Activated naive CD4-positive, alpha-beta T cell treated with anti-CD3 and anti-CD28 coated beads, Interleukin-2, amount 50 U/mL, for 24 hours (primary cell): ENCODE measurements around the gene TMEM258.

ENCODE experiments used
- H3K27ac Mint-ChIP-seq: one replicate; pipeline ENCODE4 v1.8.0; 2021; ENCODE audit warnings: mild to moderate bottlenecking, mixed read lengths
- H3K27me3 Mint-ChIP-seq: one replicate; pipeline ENCODE4 v1.8.0; 2021; ENCODE audit warnings: mixed read lengths
- H3K36me3 Mint-ChIP-seq: one replicate; pipeline ENCODE4 v1.8.0; 2021; ENCODE audit warnings: mixed read lengths
- H3K4me1 Mint-ChIP-seq: one replicate; pipeline ENCODE4 v1.8.0; 2021; ENCODE audit warnings: mixed read lengths
- H3K4me3 Mint-ChIP-seq: one replicate; pipeline ENCODE4 v1.8.0; 2021; ENCODE audit warnings: mild to moderate bottlenecking, mixed read lengths
- H3K9me3 Mint-ChIP-seq: one replicate; pipeline ENCODE4 v1.8.0; 2021; ENCODE audit warnings: mixed read lengths

Gene TMEM258

GRCh38 chr11:61751384-61751783 is 41.0 kb downstream of the TMEM258 start:
- Mint-ChIP-seq H3K4me3 (peak overlapping the region; percentile 34), H3K36me3 (no peaks in the 10 kb centered on the region), H3K27ac (no peak overlapping the region), H3K4me1 (peaks cover 23% of the 10 kb centered on the region), H3K9me3 (no peaks in the 10 kb centered on the region), H3K27me3 (peaks cover 13% of the 10 kb centered on the region)

- no peaks in the 10 kb centered on the region for H3K9me3 Mint-ChIP-seq
- no peaks in the 10 kb centered on the region for H3K36me3 Mint-ChIP-seq
- H3K4me3 Mint-ChIP-seq = peak overlapping the region; percentile 34
- peaks cover 13% of the 10 kb centered on the region for H3K27me3 Mint-ChIP-seq
- peaks cover 20% of the 10 kb centered on the region for H3K4me1 Mint-ChIP-seq
- no peak overlapping the region for H3K27ac Mint-ChIP-seq
Observed at GRCh38 chr11:61750631-61751273, 41.6 kb downstream of the TMEM258 start.

GRCh38 chr11:61749591-61750217 is 42.7 kb downstream of the TMEM258 start:
- peaks cover 13% of the 10 kb centered on the region for H3K27me3 Mint-ChIP-seq
- no peaks in the 10 kb centered on the region for H3K36me3 Mint-ChIP-seq
- no peak overlapping the region for H3K4me3 Mint-ChIP-seq
- H3K4me1 Mint-ChIP-seq = peaks cover 20% of the 10 kb centered on the region
- H3K9me3 Mint-ChIP-seq = no peaks in the 10 kb centered on the region
- no peak overlapping the region for H3K27ac Mint-ChIP-seq

GRCh38 chr11:61747967-61748285 is 44.5 kb downstream of the TMEM258 start:
- Mint-ChIP-seq H3K4me1 (peaks cover 11% of the 10 kb centered on the region), H3K9me3 (no peaks in the 10 kb centered on the region), H3K4me3 (no peak overlapping the region), H3K36me3 (no peaks in the 10 kb centered on the region), H3K27ac (no peak overlapping the region), H3K27me3 (peaks cover 10% of the 10 kb centered on the region)

GRCh38 chr11:61747192-61747966 is 45.0 kb downstream of the TMEM258 start:
- peaks cover 10% of the 10 kb centered on the region for H3K4me1 Mint-ChIP-seq
- peaks cover 10% of the 10 kb centered on the region for H3K27me3 Mint-ChIP-seq
- no peak overlapping the region for H3K4me3 Mint-ChIP-seq
- no peaks in the 10 kb centered on the region for H3K36me3 Mint-ChIP-seq
- H3K9me3 Mint-ChIP-seq = no peaks in the 10 kb centered on the region
- H3K27ac Mint-ChIP-seq = no peak overlapping the region

- Mint-ChIP-seq H3K9me3 (no peaks in the 10 kb centered on the region), H3K4me3 (no peak overlapping the region), H3K27me3 (peaks cover 8% of the 10 kb centered on the region), H3K4me1 (peaks cover 6% of the 10 kb centered on the region), H3K36me3 (no peaks in the 10 kb centered on the region), H3K27ac (no peak overlapping the region)
Observed at GRCh38 chr11:61746442-61747191, 45.8 kb downstream of the TMEM258 start.

- no peak overlapping the region for H3K4me3 Mint-ChIP-seq
- H3K4me1 Mint-ChIP-seq = peaks cover 2% of the 10 kb centered on the region
- peaks cover 4% of the 10 kb centered on the region for H3K27me3 Mint-ChIP-seq
- no peaks in the 10 kb centered on the region for H3K36me3 Mint-ChIP-seq
- H3K27ac Mint-ChIP-seq = no peak overlapping the region
- H3K9me3 Mint-ChIP-seq = no peaks in the 10 kb centered on the region
Observed at GRCh38 chr11:61745781-61746441, 46.5 kb downstream of the TMEM258 start.

GRCh38 chr11:61744609-61745156 is 47.7 kb downstream of the TMEM258 start:
- no peak overlapping the region for H3K4me3 Mint-ChIP-seq
- H3K4me1 Mint-ChIP-seq = no peaks in the 10 kb centered on the region
- H3K9me3 Mint-ChIP-seq = no peaks in the 10 kb centered on the region
- no peaks in the 10 kb centered on the region for H3K36me3 Mint-ChIP-seq
- no peak overlapping the region for H3K27ac Mint-ChIP-seq
- peaks cover 1% of the 10 kb centered on the region for H3K27me3 Mint-ChIP-seq

- Mint-ChIP-seq H3K27ac (no peak overlapping the region), H3K4me3 (no peak overlapping the region), H3K9me3 (no peaks in the 10 kb centered on the region), H3K4me1 (no peaks in the 10 kb centered on the region), H3K27me3 (no peaks in the 10 kb centered on the region), H3K36me3 (no peaks in the 10 kb centered on the region)
Observed at GRCh38 chr11:61744181-61744580, 48.2 kb downstream of the TMEM258 start.

GRCh38 chr11:61743486-61744095 is 48.8 kb downstream of the TMEM258 start:
- Mint-ChIP-seq H3K4me3 (no peak overlapping the region), H3K36me3 (no peaks in the 10 kb centered on the region)

GRCh38 chr11:61742391-61742790 is 50.0 kb downstream of the TMEM258 start:
- Mint-ChIP-seq H3K9me3 (no peaks in the 10 kb centered on the region), H3K36me3 (no peaks in the 10 kb centered on the region), H3K4me3 (no peak overlapping the region), H3K27me3 (no peaks in the 10 kb centered on the region), H3K27ac (no peak overlapping the region), H3K4me1 (no peaks in the 10 kb centered on the region)

More at GRCh38 chr11:61743486-61744095, 48.8 kb downstream of the TMEM258 start:
- Mint-ChIP-seq H3K27me3 (no peaks in the 10 kb centered on the region), H3K4me1 (no peaks in the 10 kb centered on the region), H3K27ac (no peak overlapping the region), H3K9me3 (no peaks in the 10 kb centered on the region)

GRCh38 chr11:61739966-61740365 is 52.4 kb downstream of the TMEM258 start:
- H3K9me3 Mint-ChIP-seq = no peaks in the 10 kb centered on the region
- H3K4me3 Mint-ChIP-seq = no peak overlapping the region
- no peaks in the 10 kb centered on the region for H3K36me3 Mint-ChIP-seq
- H3K4me1 Mint-ChIP-seq = no peaks in the 10 kb centered on the region
- H3K27me3 Mint-ChIP-seq = no peaks in the 10 kb centered on the region
- no peak overlapping the region for H3K27ac Mint-ChIP-seq

- Mint-ChIP-seq H3K27me3 (no peaks in the 10 kb centered on the region), H3K4me1 (no peaks in the 10 kb centered on the region), H3K4me3 (no peak overlapping the region), H3K9me3 (no peaks in the 10 kb centered on the region), H3K27ac (no peak overlapping the region), H3K36me3 (no peaks in the 10 kb centered on the region)
Observed at GRCh38 chr11:61739413-61739812, 53.0 kb downstream of the TMEM258 start.
